SK-N-SH treated with all-trans-retinoic acid at 6 μM for 48 hours (cell line): ENCODE data around the gene PRKG1.

ENCODE experiments used
- CSRNP3 ChIP-seq: fragments of 250-450 bp; sonication (Bioruptor Pico); IDR thresholded peaks from 2 replicates; pipeline ENCODE4 v1.5.1; 2021; ENCODE audit warnings: mild to moderate bottlenecking, moderate library complexity
- OSR1 ChIP-seq: fragments of 250-450 bp; sonication (Bioruptor Pico); IDR thresholded peaks from 2 replicates; pipeline ENCODE4 v1.8.0; 2022; ENCODE audit warnings: moderate library complexity, mild to moderate bottlenecking, inconsistent platforms
- PATZ1 ChIP-seq: fragments of 250-450 bp; sonication (Bioruptor Pico); IDR thresholded peaks from 2 replicates; pipeline ENCODE4 v1.8.0; 2020; ENCODE audit warnings: mild to moderate bottlenecking, moderate library complexity, borderline replicate concordance
- RARB ChIP-seq: fragments of 250-450 bp; sonication (Bioruptor Pico); IDR thresholded peaks from 2 replicates; pipeline ENCODE4 v1.8.0; 2021; ENCODE audit warnings: mild to moderate bottlenecking, moderate library complexity
- ZFP3 ChIP-seq: fragments of 250-450 bp; sonication (Bioruptor Pico); IDR thresholded peaks from 2 replicates; pipeline ENCODE4 v1.5.0; 2020; ENCODE audit warnings: mild to moderate bottlenecking, moderate library complexity
- ZNF565 ChIP-seq: fragments of 450-650 bp; formaldehyde crosslinking; conservative IDR thresholded peaks from 2 replicates; pipeline ENCODE4 v1.5.0; 2020; ENCODE audit warnings: low read depth, mild to moderate bottlenecking, moderate library complexity
- ZNF70 ChIP-seq: fragments of 450-650 bp; formaldehyde crosslinking; IDR thresholded peaks from 2 replicates; pipeline ENCODE4 v1.5.0; 2020; ENCODE audit warnings: mild to moderate bottlenecking, moderate library complexity

- TF ChIP-seq RARB (CRISPR knock-in tag) (no peak), ZNF70 (CRISPR knock-in tag) (no peak), OSR1 (CRISPR knock-in tag) (no peak), ZFP3 (CRISPR knock-in tag) (no peak), CSRNP3 (no peak), ZNF565 (CRISPR knock-in tag) (no peak), PATZ1 (CRISPR knock-in tag) (no peak)
These were observed 236.9 kb downstream of the PRKG1 start for GRCh38 chr10:51311228-51311627.
